Ascending aorta (tissue), 2 donors: ENCODE measurements around the gene CDCA3. TPM values are rescaled to one million over a fixed set of nuclear protein-coding genes. Genes with fewer than 3 reads are reported as not detected.
A peak's percentile ranks its signal among the peaks of the same experiment; 100 is the strongest.

ENCODE experiments used
- DNase-seq, 2 donors: peaks; one replicate each; pipeline ENCODE4 v3.0.0-alpha.2; 2019; ENCODE audit warnings: low spot score in 2 of 2
- H3K27ac ChIP-seq, 2 donors: fragments of 200-600 bp; sonication (generic); one replicate each; pipeline ENCODE4 v1.5.1; 2016 to 2017; ENCODE audit warnings: mild to moderate bottlenecking in 1 of 2
- H3K27me3 ChIP-seq: fragments of 200-600 bp; sonication (generic); one replicate; pipeline ENCODE4 v1.5.1; 2017
- H3K36me3 ChIP-seq, 2 donors: fragments of 200-600 bp; sonication (generic); one replicate each; pipeline ENCODE4 v1.5.1; 2016
- H3K4me1 ChIP-seq, 2 donors: fragments of 200-600 bp; sonication (generic); one replicate each; pipeline ENCODE4 v1.5.1; 2016 to 2017; ENCODE audit warnings: mild to moderate bottlenecking in 1 of 2
- H3K4me3 ChIP-seq, 2 donors: fragments of 200-600 bp; sonication (generic); one replicate each; pipeline ENCODE4 v1.5.1; 2016 to 2017; ENCODE audit warnings: mild to moderate bottlenecking in 1 of 2
- H3K9me3 ChIP-seq, 2 donors: fragments of 200-600 bp; sonication (generic); one replicate each; pipeline ENCODE4 v1.5.1; 2016
- CTCF ChIP-seq, 3 experiments: fragments of 200-600 bp in 2 of 3; fragments of 450-650 bp in 1 of 3; sonication (generic) in 2 of 3; IDR thresholded peaks; one replicate each; pipeline ENCODE4 v1.5.1; 2016 to 2019; ENCODE audit warnings: antibody characterized with exemption in 3 of 3, mild to moderate bottlenecking in 1 of 3, moderate library complexity in 1 of 3
- intact Hi-C: fragments of 100-400 bp; cut with DNase I; formaldehyde crosslinking; loops from one replicate; pipeline ENCODE4 v1.15.1; 2023
- total RNA-seq: library from RNA; depleted of rRNA; stranded (reverse); fragments of >200 nt; gene quantifications from one replicate; pipeline ENCODE4 v1.1.0, GENCODE V29; 2016

The CDCA3 gene
- total RNA-seq, 1 donor from 2014 or later: not detected

GRCh38 chr12:6821591-6822425 lies 29.3 kb downstream of the CDCA3 start, which contains the start of gene GPR162:
Gene GPR162 (plus strand): TSS chr12:6821821. CDS start chr12:6823899, 2,078 bp downstream.
- Histone ChIP-seq H3K4me1 (peaks cover 3 to 13% of the 10 kb centered on the region in 2 donors), H3K27me3 (peaks cover 7% of the 10 kb centered on the region), H3K9me3 (no peaks in the 10 kb centered on the region), H3K27ac (no peak within 1 kb of the TSS), H3K4me3 (peak within 1 kb of the TSS; percentile 40 to 64), H3K36me3 (no peaks in the 10 kb centered on the region)
- intact Hi-C loops: no loop called here
- no peak for TF ChIP-seq CTCF (IDR thresholded peaks at IDR 0.05)
- no peak for DNase-seq

GRCh38 chr12:6820166-6820565 lies 30.9 kb downstream of the CDCA3 start:
- Histone ChIP-seq H3K27me3 (peaks cover 7% of the 10 kb centered on the region), H3K27ac (no peak overlapping the region), H3K4me3 (no peak overlapping the region), H3K36me3 (no peaks in the 10 kb centered on the region), H3K4me1 (peaks cover 3 to 10% of the 10 kb centered on the region in 2 donors), H3K9me3 (no peaks in the 10 kb centered on the region)
- intact Hi-C loops: no loop called here
- no peak for DNase-seq
- TF ChIP-seq CTCF (IDR thresholded peaks at IDR 0.05): no peak

GRCh38 chr12:6819106-6820030 lies 31.7 kb downstream of the CDCA3 start:
- TF ChIP-seq CTCF (IDR thresholded peaks at IDR 0.05): no peak
- no peaks in the 10 kb centered on the region for H3K9me3 ChIP-seq
- peaks cover 3 to 7% of the 10 kb centered on the region in 2 donors for H3K4me1 ChIP-seq
- no peaks in the 10 kb centered on the region for H3K36me3 ChIP-seq
- H3K4me3 ChIP-seq: no peak overlapping the region
- intact Hi-C loops: no loop called here
- no peak for DNase-seq
- no peak overlapping the region for H3K27ac ChIP-seq
- peaks cover 7% of the 10 kb centered on the region for H3K27me3 ChIP-seq

- intact Hi-C loops: no loop called here
- Histone ChIP-seq H3K27me3 (peaks cover 1% of the 10 kb centered on the region), H3K9me3 (no peaks in the 10 kb centered on the region), H3K36me3 (no peaks in the 10 kb centered on the region), H3K4me1 (peaks cover 3 to 7% of the 10 kb centered on the region in 2 donors), H3K27ac (no peak overlapping the region), H3K4me3 (no peak overlapping the region)
- no peak for DNase-seq
- TF ChIP-seq CTCF (IDR thresholded peaks at IDR 0.05): no peak
Measured at GRCh38 chr12:6818645-6819044, 32.4 kb downstream of the CDCA3 start.

GRCh38 chr12:6818222-6818621 lies 32.9 kb downstream of the CDCA3 start:
- H3K36me3 ChIP-seq: no peaks in the 10 kb centered on the region
- no peak for DNase-seq
- no peak for TF ChIP-seq CTCF (IDR thresholded peaks at IDR 0.05)
- no peak overlapping the region for H3K4me3 ChIP-seq
- H3K27ac ChIP-seq: no peak overlapping the region
- H3K4me1 ChIP-seq: peaks cover 3 to 7% of the 10 kb centered on the region in 2 donors
- H3K27me3 ChIP-seq: no peaks in the 10 kb centered on the region
- intact Hi-C loops: no loop called here
- no peaks in the 10 kb centered on the region for H3K9me3 ChIP-seq
